GM08714 (cell line): ENCODE data around the gene TCL1A.

ENCODE experiments used
- H3K4me3 ChIP-seq: fragments of 200-500 bp; sonication (Bioruptor generic); 2 replicates; pipeline ENCODE4 v1.5.1; 2014; ENCODE audit warnings: mild to moderate bottlenecking, low read length, inconsistent platforms
- ZNF274 ChIP-seq: IDR thresholded peaks from 2 replicates; pipeline ENCODE4 v1.6.1; 2012; ENCODE audit warnings: mild to moderate bottlenecking, low read depth, low read length

TCL1A gene

GRCh38 chr14:95696741-95697140 lies 17.2 kb downstream of the TCL1A start:
- no peak overlapping the region for H3K4me3 ChIP-seq
- TF ChIP-seq ZNF274, result no peak

DNA sequence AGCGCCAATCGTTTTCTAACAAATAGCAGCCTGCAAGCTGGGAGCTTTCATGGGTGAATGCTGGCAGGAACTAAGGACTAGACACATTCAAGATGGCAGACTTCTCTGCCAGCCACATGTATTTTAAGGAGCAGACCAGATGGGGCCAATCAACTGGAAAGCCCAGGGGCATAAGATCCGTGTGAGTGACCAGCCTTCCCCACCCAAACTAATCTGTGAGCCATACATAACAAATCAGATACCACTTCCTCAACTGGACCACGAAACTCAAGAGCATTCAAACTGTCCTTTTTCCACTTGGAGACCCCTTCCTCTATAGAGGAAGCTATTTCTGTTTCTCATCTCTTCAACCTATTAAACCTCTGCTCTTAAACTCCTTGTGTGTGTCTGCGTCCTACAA lies 18.0 kb downstream of the TCL1A start:
- no peak for TF ChIP-seq ZNF274
- no peak overlapping the region; the same call in 1 of the 2 replicates for H3K4me3 ChIP-seq

- no peak overlapping the region for H3K4me3 ChIP-seq
- TF ChIP-seq ZNF274, result no peak
Measured at GRCh38 chr14:95695051-95695450, 18.9 kb downstream of the TCL1A start.

GRCh38 chr14:95692109-95692508 lies 21.8 kb downstream of the TCL1A start:
- TF ChIP-seq ZNF274, result no peak
- H3K4me3 ChIP-seq, result no peak overlapping the region

- no peak for TF ChIP-seq ZNF274
- H3K4me3 ChIP-seq, result no peak overlapping the region
Measured at GRCh38 chr14:95691591-95691990, 22.3 kb downstream of the TCL1A start.

DNA sequence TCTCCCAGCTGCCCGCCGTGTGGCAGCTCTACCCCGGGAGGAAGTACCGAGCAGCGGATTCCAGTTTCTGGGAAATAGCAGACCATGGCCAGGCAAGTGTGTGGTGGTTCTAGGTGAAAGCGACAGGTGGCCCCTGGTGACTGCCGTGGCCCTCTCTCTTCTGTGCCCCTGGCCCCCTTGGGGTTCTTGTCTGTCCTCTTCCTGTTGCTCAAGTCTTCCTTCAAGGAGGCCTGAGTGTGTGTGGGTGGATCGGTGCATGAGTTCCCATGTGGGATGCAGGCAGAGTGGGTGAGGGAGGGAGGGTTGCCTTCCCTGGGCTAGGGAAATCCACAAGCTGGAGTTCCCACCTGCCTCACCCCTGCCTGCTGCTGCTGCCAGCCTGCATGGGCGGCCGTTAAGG lies 23.1 kb downstream of the TCL1A start:
- no peak overlapping the region for H3K4me3 ChIP-seq
- no peak for TF ChIP-seq ZNF274

DNA sequence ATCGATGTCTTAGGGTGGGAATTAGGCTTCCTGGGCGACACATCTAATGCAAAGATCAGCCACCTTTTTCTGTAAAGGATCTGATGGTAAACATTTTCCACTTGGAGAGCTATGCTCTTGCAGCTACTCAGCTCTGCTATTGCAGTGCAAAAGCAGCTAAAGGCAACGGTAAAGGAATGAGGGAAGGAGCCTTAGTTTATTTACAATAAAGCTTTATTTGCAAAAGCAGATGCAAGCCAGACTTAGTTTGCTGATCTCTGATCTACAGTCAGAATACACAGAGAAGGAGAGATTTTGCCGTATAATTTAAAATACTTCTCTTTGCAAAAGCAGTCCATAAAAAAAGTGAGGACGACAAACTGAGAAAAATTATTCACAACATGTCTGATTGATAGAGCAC lies 24.5 kb downstream of the TCL1A start:
- no peak overlapping the region for H3K4me3 ChIP-seq
- TF ChIP-seq ZNF274, result no peak

DNA sequence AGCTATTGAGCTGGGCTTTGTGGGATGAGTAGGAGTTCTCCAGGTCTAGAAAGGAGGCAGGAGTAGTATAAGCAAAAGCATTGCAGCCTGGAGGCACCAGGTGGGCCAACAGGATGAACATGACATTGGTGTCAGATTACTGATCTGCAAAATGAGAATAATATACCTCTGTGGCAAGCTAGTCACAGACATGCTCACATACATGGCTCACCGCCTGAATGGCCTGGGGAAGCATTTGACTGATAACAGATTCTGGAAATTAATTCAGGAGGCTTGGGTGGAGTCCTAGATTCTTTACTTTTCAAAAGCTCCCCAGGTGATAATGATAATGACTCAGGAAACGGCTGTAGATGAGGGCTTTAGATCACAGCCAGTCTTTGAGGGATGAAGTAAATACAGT lies 27.0 kb downstream of the TCL1A start:
- no peak for TF ChIP-seq ZNF274
- H3K4me3 ChIP-seq, result no peak overlapping the region

GRCh38 chr14:95685978-95686922 lies 27.7 kb downstream of the TCL1A start, which contains the start of gene TCL1B:
Gene TCL1B (plus strand): TSS chr14:95686426. CDS start chr14:95686468, 42 bp downstream.
- TF ChIP-seq ZNF274, result no peak
- H3K4me3 ChIP-seq, result no peak within 1 kb of the TSS

DNA sequence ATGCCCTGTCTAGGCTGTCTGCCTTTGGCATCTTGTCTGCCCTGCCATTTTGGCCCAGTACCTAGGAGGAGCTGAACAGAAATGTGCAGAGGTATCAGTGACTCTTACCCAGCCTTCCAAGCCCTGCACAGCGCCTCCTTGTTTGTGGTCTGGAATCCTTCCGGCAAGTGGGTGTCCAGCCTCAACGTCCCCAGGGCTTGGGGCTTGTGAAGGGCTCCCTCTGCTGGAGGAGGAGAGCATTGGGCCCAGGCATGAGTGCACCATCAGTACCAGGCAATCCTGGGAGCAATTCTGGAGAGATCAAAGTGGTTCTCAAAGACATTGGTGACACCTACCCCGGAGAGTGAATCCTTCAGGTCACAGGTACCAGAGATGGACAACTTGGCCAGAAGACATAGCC lies 30.1 kb downstream of the TCL1A start:
- H3K4me3 ChIP-seq, result no peak overlapping the region
- TF ChIP-seq ZNF274, result no peak

DNA sequence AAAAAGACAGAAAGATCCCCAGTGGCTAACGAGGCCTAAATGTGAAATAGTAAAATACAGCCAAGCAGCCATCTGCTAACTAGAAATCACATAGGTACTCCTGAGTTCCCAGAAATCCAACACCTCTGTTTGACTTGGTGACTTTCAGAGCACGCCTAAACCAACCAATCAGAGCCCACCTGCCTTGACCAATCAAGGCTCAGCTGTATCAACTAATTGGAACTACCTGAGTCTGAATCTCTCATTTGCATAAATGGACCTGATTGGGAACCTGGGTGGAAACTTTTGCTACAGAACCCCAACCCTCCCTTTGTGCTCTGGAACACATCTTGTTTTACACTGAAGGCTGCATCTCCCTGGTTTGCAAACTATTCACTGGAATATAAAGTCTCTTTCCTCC lies 32.8 kb downstream of the TCL1A start:
- no peak overlapping the region for H3K4me3 ChIP-seq
- no peak for TF ChIP-seq ZNF274

- no peak for TF ChIP-seq ZNF274
- no peak overlapping the region for H3K4me3 ChIP-seq
Measured at GRCh38 chr14:95679998-95680735, 33.8 kb downstream of the TCL1A start.

GRCh38 chr14:95679148-95679815 lies 34.6 kb downstream of the TCL1A start:
- H3K4me3 ChIP-seq, result no peak overlapping the region
- TF ChIP-seq ZNF274, result no peak

DNA sequence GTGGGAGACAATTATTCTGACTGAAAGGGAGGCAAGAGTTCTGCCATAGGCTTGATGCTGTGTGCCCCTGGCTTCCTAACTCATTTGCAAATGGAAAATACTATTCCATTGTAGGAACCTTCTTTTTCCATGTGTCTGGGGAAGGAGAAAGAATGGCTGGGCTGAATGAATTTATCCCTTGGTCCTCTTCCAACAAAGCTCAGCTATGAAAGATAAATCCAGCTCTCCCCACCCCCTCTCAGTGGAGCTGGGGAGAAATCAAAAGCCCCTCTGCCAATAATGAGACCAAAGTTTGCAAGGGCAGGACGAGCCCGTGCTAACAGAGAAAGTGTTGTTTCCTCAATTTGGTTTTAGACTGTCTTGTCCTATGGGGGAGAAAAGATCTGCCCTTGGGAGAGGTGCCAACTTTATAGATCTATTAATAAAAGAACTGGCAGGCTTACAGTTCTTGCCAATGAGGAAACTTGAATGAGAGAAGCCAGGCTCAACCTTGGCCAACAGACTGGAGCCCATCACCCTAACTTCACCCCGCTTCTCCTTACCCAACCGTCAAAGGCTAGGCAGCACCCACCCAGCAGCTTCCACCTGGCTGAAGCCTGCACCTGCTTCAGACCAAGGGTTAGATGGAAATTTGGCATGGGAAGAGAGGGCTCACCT lies 36.6 kb downstream of the TCL1A start:
- H3K4me3 ChIP-seq, result no peak overlapping the region
- no peak for TF ChIP-seq ZNF274
